ENCODE results near the gene MCOLN1. TPM values are rescaled to one million over a fixed set of nuclear protein-coding genes. Genes with fewer than 3 reads are reported as not detected.

The MCOLN1 gene
- total and polyA plus RNA-seq, 12 donors = 10.4 to 34.9 (median 15.1) TPM

DNA sequence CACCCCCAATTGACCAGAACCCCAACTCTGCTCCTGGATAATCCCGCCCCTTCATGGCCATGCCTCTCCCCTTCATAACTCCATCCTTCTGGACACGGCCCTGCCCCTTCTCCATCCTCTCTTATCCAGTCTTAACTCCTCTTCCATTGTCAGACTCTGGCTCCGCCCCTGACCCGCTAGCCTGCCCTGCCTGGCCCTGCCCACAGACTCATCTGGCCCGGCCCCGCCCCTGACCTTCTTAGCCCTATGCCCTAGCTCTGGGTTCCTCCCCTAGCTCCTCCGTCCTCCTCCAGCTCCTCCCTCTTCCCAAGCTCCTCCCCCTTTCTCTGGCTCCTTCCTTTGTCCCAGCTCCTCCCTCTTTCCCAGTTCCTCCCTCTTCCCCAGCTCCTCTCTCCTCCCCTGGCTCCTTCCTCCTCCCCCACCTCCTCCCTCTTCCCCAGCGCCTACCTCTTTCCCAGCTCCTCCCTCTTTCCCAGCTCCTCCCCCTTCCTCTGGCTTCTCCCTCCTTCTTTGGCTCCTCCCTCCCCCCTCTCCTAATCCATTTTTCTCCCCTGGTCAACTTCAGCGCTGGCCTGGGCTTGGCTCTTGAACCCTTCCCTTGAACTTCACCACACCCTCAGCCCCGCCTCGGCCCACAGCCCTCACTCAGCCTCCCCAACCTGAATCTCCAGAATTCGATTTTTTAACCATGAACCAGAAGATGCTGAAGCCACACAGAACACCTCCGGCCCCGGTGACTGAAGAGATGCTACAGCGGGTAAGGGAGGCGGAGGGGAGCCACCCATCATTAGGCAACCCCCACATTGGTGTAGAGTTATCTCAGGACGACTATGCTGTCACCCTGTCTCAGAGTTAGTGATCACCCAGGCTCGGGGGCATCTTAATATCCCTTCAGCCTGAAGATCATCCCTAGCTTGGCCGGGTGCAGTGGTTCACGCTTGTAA, 15.8 kb upstream of the MCOLN1 start:
- 48% methylated on average over 20 of the region's 20 CpGs for WGBS, 2 donors
- ATAC-seq = peak; percentile 53 to 91 (median 78)
- Histone ChIP-seq H3K36me3 (no peaks in the 10 kb centered on the region), H3K9me3 (no peaks in the 10 kb centered on the region), H3K27me3 (peaks cover 0 to 44% (median 42%) of the 10 kb centered on the region in 7 donors), H3K4me1 (peaks cover 3 to 19% (median 8%) of the 10 kb centered on the region in 9 donors), H3K27ac (no peak overlapping the region), H3K4me3 (no peak overlapping the region)
- TF ChIP-seq, protein P1, sequence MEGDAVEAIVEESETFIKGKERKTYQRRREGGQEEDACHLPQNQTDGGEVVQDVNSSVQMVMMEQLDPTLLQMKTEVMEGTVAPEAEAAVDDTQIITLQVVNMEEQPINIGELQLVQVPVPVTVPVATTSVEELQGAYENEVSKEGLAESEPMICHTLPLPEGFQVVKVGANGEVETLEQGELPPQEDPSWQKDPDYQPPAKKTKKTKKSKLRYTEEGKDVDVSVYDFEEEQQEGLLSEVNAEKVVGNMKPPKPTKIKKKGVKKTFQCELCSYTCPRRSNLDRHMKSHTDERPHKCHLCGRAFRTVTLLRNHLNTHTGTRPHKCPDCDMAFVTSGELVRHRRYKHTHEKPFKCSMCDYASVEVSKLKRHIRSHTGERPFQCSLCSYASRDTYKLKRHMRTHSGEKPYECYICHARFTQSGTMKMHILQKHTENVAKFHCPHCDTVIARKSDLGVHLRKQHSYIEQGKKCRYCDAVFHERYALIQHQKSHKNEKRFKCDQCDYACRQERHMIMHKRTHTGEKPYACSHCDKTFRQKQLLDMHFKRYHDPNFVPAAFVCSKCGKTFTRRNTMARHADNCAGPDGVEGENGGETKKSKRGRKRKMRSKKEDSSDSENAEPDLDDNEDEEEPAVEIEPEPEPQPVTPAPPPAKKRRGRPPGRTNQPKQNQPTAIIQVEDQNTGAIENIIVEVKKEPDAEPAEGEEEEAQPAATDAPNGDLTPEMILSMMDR (IDR thresholded peaks at IDR 0.05) = no peak
- peak; percentile 60 to 80 for DNase-seq
- intact Hi-C loops (cut with DNase I) = no loop called here

DNA sequence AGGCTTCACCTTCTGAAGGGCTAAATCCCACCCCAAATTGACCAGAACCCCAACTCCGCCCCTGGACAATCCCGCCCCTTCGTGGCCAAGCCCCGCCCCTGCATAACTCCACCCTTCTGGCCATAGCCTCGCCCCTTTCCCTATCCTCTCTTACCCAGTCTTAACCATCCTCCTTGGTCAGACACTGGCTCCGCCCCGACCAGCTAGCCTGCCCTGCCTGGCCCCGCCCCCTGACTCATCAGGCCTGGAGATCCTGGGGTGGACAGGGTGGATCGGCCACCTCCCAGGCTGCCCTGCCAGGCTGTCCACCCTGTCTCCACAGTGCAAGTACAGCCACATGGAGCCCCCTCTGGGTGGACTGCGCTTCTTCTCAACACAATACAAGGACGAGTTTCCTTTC, 14.5 kb upstream of the MCOLN1 start:
- WGBS, 2 donors = 45 to 53% methylated on average over 11 of the region's 11 CpGs
- intact Hi-C loops (cut with DNase I) = no loop called here
- ATAC-seq = peak in 7 of 8 donors; percentile 36 to 72 (median 49)
- peak in 1 of 2 donors; percentile 67 for DNase-seq
- H3K27me3 ChIP-seq = peaks cover 0 to 32% (median 31%) of the 10 kb centered on the region in 7 donors
- H3K36me3 ChIP-seq = no peaks in the 10 kb centered on the region
- H3K27ac ChIP-seq = no peak overlapping the region
- TF ChIP-seq, protein P1 (IDR thresholded peaks at IDR 0.05) = no peak
- H3K4me3 ChIP-seq = no peak overlapping the region
- H3K9me3 ChIP-seq = no peaks in the 10 kb centered on the region
- H3K4me1 ChIP-seq = peaks cover 3 to 19% (median 8%) of the 10 kb centered on the region in 9 donors

DNA sequence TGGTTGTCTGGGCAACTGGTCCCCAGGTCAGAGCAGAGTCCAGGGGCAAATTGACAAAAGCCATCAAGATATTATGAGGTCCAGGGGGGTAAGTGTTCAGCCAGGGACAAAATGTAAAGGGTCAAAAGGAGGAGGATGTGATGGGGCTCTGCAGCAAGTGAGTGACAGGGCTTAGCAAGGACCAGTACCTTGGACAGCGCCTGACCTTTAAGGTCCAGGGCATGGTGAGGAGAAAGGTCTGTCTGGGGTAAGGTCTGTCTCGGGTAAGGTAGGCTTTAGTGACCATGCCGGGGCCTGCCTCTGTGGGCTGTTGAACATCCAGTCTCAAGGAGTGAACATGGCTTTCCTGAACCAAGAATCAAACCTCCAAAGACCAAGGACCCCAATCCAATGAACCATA, 12.8 kb upstream of the MCOLN1 start:
- H3K27me3 ChIP-seq = peaks cover 0 to 15% (median 14%) of the 10 kb centered on the region in 7 donors
- peaks cover 3 to 19% (median 8%) of the 10 kb centered on the region in 9 donors for H3K4me1 ChIP-seq
- 19 to 31% methylated on average over 3 of the region's 3 CpGs for WGBS, 2 donors
- DNase-seq (no peak), ATAC-seq (no peak)
- no peak overlapping the region for H3K27ac ChIP-seq
- TF ChIP-seq, protein P1 (IDR thresholded peaks at IDR 0.05) = no peak
- no peak overlapping the region for H3K4me3 ChIP-seq
- no peaks in the 10 kb centered on the region for H3K36me3 ChIP-seq
- no peaks in the 10 kb centered on the region for H3K9me3 ChIP-seq
- intact Hi-C loops (cut with DNase I) = loop anchor here in 2 of 10 donors (1.0 to 10.0 kb wide), 2 partner anchors 14 to 115 kb away; no protein-coding TSS in a partner anchor

DNA sequence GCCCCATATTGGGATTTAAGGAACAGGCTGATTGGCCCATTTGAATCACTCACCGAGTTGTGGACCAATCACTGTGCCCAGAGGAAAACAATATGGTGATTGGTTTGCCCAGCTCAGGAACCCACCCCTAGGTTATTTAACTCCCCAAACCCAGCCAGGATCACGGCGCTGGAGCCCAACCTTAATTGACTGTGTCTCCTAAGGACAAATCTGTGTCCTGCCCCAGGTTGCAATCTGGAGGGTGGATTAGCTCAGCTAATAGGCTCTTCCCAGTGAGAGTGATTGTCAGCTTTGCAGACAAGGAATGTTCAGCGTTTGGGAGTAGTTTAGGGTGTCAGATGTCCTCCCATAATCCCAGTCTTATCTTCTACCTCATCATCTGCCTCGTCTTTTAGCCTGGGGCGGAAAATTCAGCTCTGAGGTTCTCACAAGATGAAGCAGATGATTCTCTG, 10.0 kb upstream of the MCOLN1 start:
- ATAC-seq (no peak), DNase-seq (no peak)
- H3K4me1 ChIP-seq = peaks cover 0 to 25% (median 10%) of the 10 kb centered on the region in 9 donors
- TF ChIP-seq, protein P1 (IDR thresholded peaks at IDR 0.05) = no peak
- H3K36me3 ChIP-seq = no peaks in the 10 kb centered on the region
- WGBS, 2 donors = 40 to 53% methylated on average over 6 of the region's 6 CpGs
- no peaks in the 10 kb centered on the region for H3K9me3 ChIP-seq
- H3K27me3 ChIP-seq = peaks cover 0 to 19% (median 0%) of the 10 kb centered on the region in 7 donors
- intact Hi-C loops (cut with DNase I) = loop anchor here in 1 of 10 donors (10.0 kb wide), 1 partner anchor 118 kb away; no protein-coding TSS in a partner anchor
- H3K4me3 ChIP-seq = no peak overlapping the region
- no peak overlapping the region for H3K27ac ChIP-seq

Measured in heart right ventricle (tissue), 16 donors.